ENCODE results near the gene UNC80. TPM values are rescaled to one million over a fixed set of nuclear protein-coding genes. Genes with fewer than 3 reads are reported as not detected.

Gene UNC80, protein sequence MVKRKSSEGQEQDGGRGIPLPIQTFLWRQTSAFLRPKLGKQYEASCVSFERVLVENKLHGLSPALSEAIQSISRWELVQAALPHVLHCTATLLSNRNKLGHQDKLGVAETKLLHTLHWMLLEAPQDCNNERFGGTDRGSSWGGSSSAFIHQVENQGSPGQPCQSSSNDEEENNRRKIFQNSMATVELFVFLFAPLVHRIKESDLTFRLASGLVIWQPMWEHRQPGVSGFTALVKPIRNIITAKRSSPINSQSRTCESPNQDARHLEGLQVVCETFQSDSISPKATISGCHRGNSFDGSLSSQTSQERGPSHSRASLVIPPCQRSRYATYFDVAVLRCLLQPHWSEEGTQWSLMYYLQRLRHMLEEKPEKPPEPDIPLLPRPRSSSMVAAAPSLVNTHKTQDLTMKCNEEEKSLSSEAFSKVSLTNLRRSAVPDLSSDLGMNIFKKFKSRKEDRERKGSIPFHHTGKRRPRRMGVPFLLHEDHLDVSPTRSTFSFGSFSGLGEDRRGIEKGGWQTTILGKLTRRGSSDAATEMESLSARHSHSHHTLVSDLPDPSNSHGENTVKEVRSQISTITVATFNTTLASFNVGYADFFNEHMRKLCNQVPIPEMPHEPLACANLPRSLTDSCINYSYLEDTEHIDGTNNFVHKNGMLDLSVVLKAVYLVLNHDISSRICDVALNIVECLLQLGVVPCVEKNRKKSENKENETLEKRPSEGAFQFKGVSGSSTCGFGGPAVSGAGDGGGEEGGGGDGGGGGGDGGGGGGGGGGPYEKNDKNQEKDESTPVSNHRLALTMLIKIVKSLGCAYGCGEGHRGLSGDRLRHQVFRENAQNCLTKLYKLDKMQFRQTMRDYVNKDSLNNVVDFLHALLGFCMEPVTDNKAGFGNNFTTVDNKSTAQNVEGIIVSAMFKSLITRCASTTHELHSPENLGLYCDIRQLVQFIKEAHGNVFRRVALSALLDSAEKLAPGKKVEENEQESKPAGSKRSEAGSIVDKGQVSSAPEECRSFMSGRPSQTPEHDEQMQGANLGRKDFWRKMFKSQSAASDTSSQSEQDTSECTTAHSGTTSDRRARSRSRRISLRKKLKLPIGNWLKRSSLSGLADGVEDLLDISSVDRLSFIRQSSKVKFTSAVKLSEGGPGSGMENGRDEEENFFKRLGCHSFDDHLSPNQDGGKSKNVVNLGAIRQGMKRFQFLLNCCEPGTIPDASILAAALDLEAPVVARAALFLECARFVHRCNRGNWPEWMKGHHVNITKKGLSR (N-terminal part only)
- total RNA-seq (2016; rRNA removed; fragmentation: Illumina TruSeq; extraction: Trizol) (not detected in 2 replicates), polyA plus RNA-seq (2011; rRNA removed) (not detected in 2 replicates), polyA minus RNA-seq (2011; rRNA and poly(A)+ RNA removed; ENCODE audit: low replicate concordance) (not detected in 2 replicates), Bru-seq, nascent RNA (not detected), BruChase-seq, experiment 1, labeled RNA remaining after a 6-hour chase (not detected), BruChase-seq, experiment 2, labeled RNA remaining after a 2-hour chase (percentile 1 among the genes with signal in this experiment)
- not detected in 2 replicates for total RNA-seq (2016; cell fraction: cytosol; rRNA removed; fragmentation: Illumina TruSeq; extraction: Trizol; ENCODE audit: low read depth)
- not detected in 2 replicates for total RNA-seq (2016; cell fraction: insoluble cytoplasmic fraction; rRNA removed; fragmentation: Illumina TruSeq; extraction: Trizol)
- not detected in 2 replicates for total RNA-seq (2016; cell fraction: membrane; rRNA removed; fragmentation: Illumina TruSeq; extraction: Trizol)
- total RNA-seq (2016; cell fraction: nucleus; rRNA removed; fragmentation: Illumina TruSeq; extraction: Trizol), result not detected in 2 replicates
- not detected in 2 replicates for polyA plus RNA-seq (2011; cell fraction: cytosol; rRNA removed)
- polyA plus RNA-seq (2011; cell fraction: nucleus; rRNA removed), result not detected in 2 replicates
- polyA plus RNA-seq (2012), result not detected in 2 replicates
- not detected in 2 replicates for polyA plus RNA-seq (2016; cell fraction: cytosol; fragmentation: Illumina TruSeq; extraction: Trizol; ENCODE audit: low read depth)
- not detected in 2 replicates for polyA plus RNA-seq (2016; cell fraction: insoluble cytoplasmic fraction; fragmentation: Illumina TruSeq; extraction: Trizol; ENCODE audit: low read depth)
- not detected in 2 replicates for polyA plus RNA-seq (2016; cell fraction: membrane; fragmentation: Illumina TruSeq; extraction: Trizol; ENCODE audit: low read depth)
- polyA plus RNA-seq (2016; cell fraction: nucleus; fragmentation: Illumina TruSeq; extraction: Trizol; ENCODE audit: insufficient read depth, low read depth), result not detected in 2 replicates
- not detected in 2 replicates for polyA minus RNA-seq (2011; cell fraction: cytosol; rRNA and poly(A)+ RNA removed)
- polyA minus RNA-seq (2011; cell fraction: nucleus; rRNA and poly(A)+ RNA removed), result not detected in 2 replicates
- long read RNA-seq, experiment 1, result 0 reads
- long read RNA-seq, experiment 2, result 0 reads

DNA sequence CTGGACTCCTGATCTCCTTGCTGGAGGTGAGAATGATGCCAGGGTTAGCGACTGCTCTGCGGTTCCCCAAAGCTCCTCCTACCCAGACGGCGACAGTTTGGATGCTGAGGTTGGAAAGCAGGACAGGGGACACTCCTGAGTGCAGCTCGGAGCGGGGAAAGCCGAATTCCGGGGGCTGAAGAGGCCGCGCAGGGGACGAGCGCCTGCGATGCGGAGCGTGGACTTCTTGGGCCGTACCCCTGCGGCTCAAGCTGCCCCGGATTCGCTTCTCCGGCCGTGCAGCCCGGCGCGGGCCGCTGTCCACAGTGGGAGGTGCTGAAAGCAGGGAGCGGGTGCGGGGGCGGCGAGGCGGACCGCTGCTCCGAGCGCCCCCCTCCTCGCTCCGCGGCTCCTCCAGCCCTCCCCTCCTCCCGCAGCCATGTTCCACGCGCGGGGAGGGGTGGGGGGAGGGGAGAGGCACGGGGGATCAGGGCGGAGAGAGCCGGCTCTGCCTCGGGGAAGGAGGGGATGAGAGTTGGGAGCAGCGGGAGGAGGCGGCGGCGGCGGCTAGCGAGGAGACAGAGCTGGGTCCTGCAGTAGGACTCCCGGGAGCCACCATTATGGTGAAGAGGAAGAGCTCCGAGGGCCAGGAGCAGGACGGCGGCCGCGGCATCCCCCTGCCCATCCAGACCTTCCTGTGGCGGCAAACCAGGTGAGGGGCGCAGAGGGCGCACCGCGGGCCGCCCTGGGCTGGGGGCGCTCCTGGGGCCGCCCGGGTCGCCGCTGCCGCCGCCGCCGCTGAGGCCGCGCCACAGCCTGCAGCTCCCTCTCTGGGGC is at the start of gene UNC80:
UNC80 (plus strand) TSS at position 359 of the 816 bp plus-strand sequence; CDS start at position 600, 241 bp downstream.
- no peaks in the 10 kb centered on the region; a peak in 1 of 5 replicates for H3K27me3 ChIP-seq (ENCODE audit: control insufficient read depth in 1 of 2, insufficient read depth in 2 of 2, low read length in 2 of 2)
- H3K9ac ChIP-seq (ENCODE audit: insufficient read depth, low read depth, low read length), result no peak within 1 kb of the TSS
- no peak within 1 kb of the TSS for H3K27ac ChIP-seq (ENCODE audit: extremely low read length, insufficient read depth, low read length)
- peak within 1 kb of the TSS in 1 of 3 experiments; percentile 32; a peak in 1 of 6 replicates for H3K4me3 ChIP-seq (replicated peaks in 1 of 3; ENCODE audit: insufficient read depth in 1 of 3, low read depth in 2 of 3, low read length in 3 of 3)
- 10% methylated on average over 31 of the region's 73 CpGs for WGBS (ENCODE audit: low lambda C conversion rate)
- H3K36me3 ChIP-seq (replicated peaks in 1 of 2; ENCODE audit: control insufficient read depth in 1 of 2, insufficient read depth in 2 of 2, low read length in 2 of 2), result no peaks in the 10 kb centered on the region
- intact Hi-C loops (cut with micrococcal nuclease; ENCODE audit: unreplicated experiment), result no loop called here
- FAIRE-seq, result no peak
- no TSS peak for BruUV-seq (replicated peaks)
- no peaks in the 10 kb centered on the region for H3K9me3 ChIP-seq (ENCODE audit: low read length)
- CTCF ChIA-PET (ENCODE audit: low intra/inter-chr PET ratio, low total read pairs), result no interaction called here
- H4K20me1 ChIP-seq (ENCODE audit: insufficient read depth, low read length), result no peaks in the 10 kb centered on the region
- DNase-seq (ENCODE audit: low spot score), result peak; percentile 17
- in situ Hi-C loops (cut with HindIII; ENCODE audit: extremely low pct_ligation_motif_present, low pct_unique_long_range_greater_than_20kb), result no loop called here
- peak; percentile 100 for ATAC-seq
- POLR2A ChIA-PET, result no interaction called here
- no peaks in the 10 kb centered on the region for H3K4me1 ChIP-seq (ENCODE audit: insufficient read depth, low read length)
- no peaks in the 10 kb centered on the region for H3K79me2 ChIP-seq (ENCODE audit: insufficient read depth, low read length)
- H3K4me2 ChIP-seq (ENCODE audit: low read depth, low read length), result peak within 1 kb of the TSS; percentile 42
- H2AFZ ChIP-seq (ENCODE audit: low read length), result no peak within 1 kb of the TSS
- TF ChIP-seq JDP2 (CRISPR knock-in tag; IDR thresholded peaks at IDR 0.05; ENCODE audit: borderline replicate concordance), result peak; percentile 76; the same call in 1 of the 2 replicates
- TF ChIP-seq, protein P1, sequence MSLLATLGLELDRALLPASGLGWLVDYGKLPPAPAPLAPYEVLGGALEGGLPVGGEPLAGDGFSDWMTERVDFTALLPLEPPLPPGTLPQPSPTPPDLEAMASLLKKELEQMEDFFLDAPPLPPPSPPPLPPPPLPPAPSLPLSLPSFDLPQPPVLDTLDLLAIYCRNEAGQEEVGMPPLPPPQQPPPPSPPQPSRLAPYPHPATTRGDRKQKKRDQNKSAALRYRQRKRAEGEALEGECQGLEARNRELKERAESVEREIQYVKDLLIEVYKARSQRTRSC (CRISPR knock-in tag; IDR thresholded peaks at IDR 0.05; ENCODE audit: low read depth), result peak; percentile 87
- peak; percentile 67 for TF ChIP-seq FOXO1 (CRISPR knock-in tag; IDR thresholded peaks at IDR 0.05)
- TF ChIP-seq PPARG (CRISPR knock-in tag; conservative IDR thresholded peaks at IDR 0.05), result peak; percentile 62
- peak; percentile 90 for TF ChIP-seq MIXL1 (CRISPR knock-in tag; IDR thresholded peaks at IDR 0.05)
- 0 out of 2 replicates have a peak, but pooled peaks have one; percentile 59 for TF ChIP-seq DNMT1 (CRISPR knock-in tag; IDR thresholded peaks at IDR 0.05)
- 0 out of 2 replicates have a peak, but pooled peaks have one; percentile 82 for TF ChIP-seq GPN1 (CRISPR knock-in tag; IDR thresholded peaks at IDR 0.05; ENCODE audit: borderline replicate concordance)
- TF ChIP-seq ZNF446 (CRISPR knock-in tag; IDR thresholded peaks at IDR 0.05), result peak; percentile 81; the same call in 1 of the 2 replicates
- no peak for TF ChIP-seq ZNF143 (CRISPR knock-in tag; IDR thresholded peaks at IDR 0.05)
- TF ChIP-seq ZNF235 (CRISPR knock-in tag; IDR thresholded peaks at IDR 0.05; ENCODE audit: borderline replicate concordance), result peak; percentile 88; the same call in 1 of the 2 replicates
- TF ChIP-seq KDM1A (CRISPR knock-in tag; IDR thresholded peaks at IDR 0.05), result 0 out of 2 replicates have a peak, but pooled peaks have one; percentile 19
- TF ChIP-seq THAP11 (CRISPR knock-in tag; IDR thresholded peaks at IDR 0.05), result peak; percentile 74
- TF ChIP-seq, protein P2, sequence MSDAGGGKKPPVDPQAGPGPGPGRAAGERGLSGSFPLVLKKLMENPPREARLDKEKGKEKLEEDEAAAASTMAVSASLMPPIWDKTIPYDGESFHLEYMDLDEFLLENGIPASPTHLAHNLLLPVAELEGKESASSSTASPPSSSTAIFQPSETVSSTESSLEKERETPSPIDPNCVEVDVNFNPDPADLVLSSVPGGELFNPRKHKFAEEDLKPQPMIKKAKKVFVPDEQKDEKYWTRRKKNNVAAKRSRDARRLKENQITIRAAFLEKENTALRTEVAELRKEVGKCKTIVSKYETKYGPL (CRISPR knock-in tag; IDR thresholded peaks at IDR 0.05), result peak; percentile 81
- TF ChIP-seq MAFK (conservative IDR thresholded peaks at IDR 0.05 in 1 of 2, IDR thresholded peaks at IDR 0.05 in 1 of 2; ENCODE audit: low read length in 2 of 2), result no peak
